Caki2 (cell line): ENCODE measurements around the gene PROM1. TPM values are rescaled to one million over a fixed set of nuclear protein-coding genes. Genes with fewer than 3 reads are reported as not detected.

Experiments
- DNase-seq: peaks from one replicate; pipeline ENCODE4 v3.0.0-alpha.2; 2015; ENCODE audit warnings: low read depth
- in situ Hi-C: cut with HindIII; loops from 2 replicates; pipeline ENCODE4 v1.10.0; 2016; ENCODE audit warnings: low sequenced_read_pairs, low pct_unique_long_range_greater_than_20kb, mixed read lengths
- total RNA-seq: library from RNA; depleted of rRNA; stranded (reverse); fragments of >200 nt; shearing (Covaris generic); gene quantifications from 2 replicates; pipeline ENCODE4 v1.2.3, GENCODE V29; 2014; ENCODE audit warnings: low replicate concordance

Gene PROM1
- total RNA-seq, 1 experiment from 2014 or later, result 0.17 TPM

GRCh38 chr4:15942283-15942682 is 141.5 kb downstream of the PROM1 start:
- in situ Hi-C loops, result no loop called here
- no peak for DNase-seq

- no peak for DNase-seq
- in situ Hi-C loops, result no loop called here
These were observed 145.2 kb downstream of the PROM1 start, which contains the start of gene FGFBP1 for GRCh38 chr4:15938640-15939039. TSS of gene FGFBP1 (minus strand) at chr4:15938740. CDS start at chr4:15936632, 2,108 bp downstream.

- DNase-seq, result no peak
- in situ Hi-C loops, result no loop called here
These were observed 145.6 kb downstream of the PROM1 start for GRCh38 chr4:15938182-15938581.

GRCh38 chr4:15936495-15936894 is 147.3 kb downstream of the PROM1 start:
- in situ Hi-C loops, result no loop called here

GRCh38 chr4:15935504-15936402 is 148.1 kb downstream of the PROM1 start:
- in situ Hi-C loops, result no loop called here
- DNase-seq, result no peak

More at GRCh38 chr4:15936495-15936894, 147.3 kb downstream of the PROM1 start:
- DNase-seq, result no peak

- in situ Hi-C loops, result no loop called here
- no peak for DNase-seq
These were observed 149.6 kb downstream of the PROM1 start for GRCh38 chr4:15934259-15934658.

- in situ Hi-C loops, result no loop called here
- no peak for DNase-seq
These were observed 152.2 kb downstream of the PROM1 start for GRCh38 chr4:15931451-15932210.

- in situ Hi-C loops, result no loop called here
- DNase-seq, result no peak
These were observed 153.5 kb downstream of the PROM1 start for GRCh38 chr4:15930314-15930713.

- DNase-seq, result no peak
These were observed 154.3 kb downstream of the PROM1 start for GRCh38 chr4:15929540-15929939.

GRCh38 chr4:15928883-15929282 is 154.9 kb downstream of the PROM1 start:
- DNase-seq, result no peak
- in situ Hi-C loops, result no loop called here

More at GRCh38 chr4:15929540-15929939, 154.3 kb downstream of the PROM1 start:
- in situ Hi-C loops, result no loop called here

- no peak for DNase-seq
- in situ Hi-C loops, result no loop called here
These were observed 157.3 kb downstream of the PROM1 start for GRCh38 chr4:15926486-15926885.

- in situ Hi-C loops, result no loop called here
- no peak for DNase-seq
These were observed 158.0 kb downstream of the PROM1 start for GRCh38 chr4:15925830-15926229.

GRCh38 chr4:15921592-15921932 is 162.3 kb downstream of the PROM1 start:
- in situ Hi-C loops, result no loop called here
- DNase-seq, result no peak

GRCh38 chr4:15920723-15921591 is 162.9 kb downstream of the PROM1 start:
- in situ Hi-C loops, result no loop called here
- peak; percentile 81 for DNase-seq

- in situ Hi-C loops, result no loop called here
- DNase-seq, result no peak
These were observed 165.2 kb downstream of the PROM1 start for GRCh38 chr4:15918484-15919129.
